GM10847 (cell line): ENCODE results near the gene PRR14L.

Experiments
- POLR2A ChIP-seq: IDR thresholded peaks from 2 replicates; pipeline ENCODE4 v1.6.1; 2011; ENCODE audit not compliant: insufficient read length; ENCODE audit errors: extremely low read depth

Gene PRR14L

GRCh38 chr22:31707519-31707918, 42.4 kb downstream of the PRR14L start:
- no peak for TF ChIP-seq POLR2A

GRCh38 chr22:31695423-31695822, 54.5 kb downstream of the PRR14L start:
- TF ChIP-seq POLR2A, result no peak

GRCh38 chr22:31692186-31692886, 57.6 kb downstream of the PRR14L start:
- no peak for TF ChIP-seq POLR2A

GRCh38 chr22:31691408-31691807, 58.5 kb downstream of the PRR14L start:
- no peak for TF ChIP-seq POLR2A

- no peak for TF ChIP-seq POLR2A
Measured at GRCh38 chr22:31683181-31684105, 66.5 kb downstream of the PRR14L start.

- no peak for TF ChIP-seq POLR2A
Measured at GRCh38 chr22:31682751-31683150, 67.2 kb downstream of the PRR14L start.

- TF ChIP-seq POLR2A, result no peak
Measured at GRCh38 chr22:31681349-31682345, 68.3 kb downstream of the PRR14L start.

GRCh38 chr22:31680861-31681341, 69.0 kb downstream of the PRR14L start:
- TF ChIP-seq POLR2A, result no peak

GRCh38 chr22:31678748-31679147, 71.2 kb downstream of the PRR14L start:
- no peak for TF ChIP-seq POLR2A

- TF ChIP-seq POLR2A, result peak; percentile 43
Measured at GRCh38 chr22:31676700-31677099, 73.2 kb downstream of the PRR14L start.

GRCh38 chr22:31662668-31663037, 87.3 kb downstream of the PRR14L start:
- no peak for TF ChIP-seq POLR2A

- peak; percentile 75 for TF ChIP-seq POLR2A
Measured at GRCh38 chr22:31661851-31662667, 87.9 kb downstream of the PRR14L start, which contains the start of gene PISD. Gene PISD (minus strand): TSS chr22:31662215. CDS start chr22:31662208, 7 bp downstream.

- TF ChIP-seq POLR2A, result no peak
Measured at GRCh38 chr22:31659246-31659645, 90.7 kb downstream of the PRR14L start.

- no peak for TF ChIP-seq POLR2A
Measured at GRCh38 chr22:31654408-31654807, 95.5 kb downstream of the PRR14L start.
